ENCODE measurements around the gene ZFAND3. TPM values are rescaled to one million over a fixed set of nuclear protein-coding genes. Genes with fewer than 3 reads are reported as not detected.

ZFAND3 gene
- total and polyA plus RNA-seq, 10 of the 15 experiments (the other 5 are each of a cell fraction or from before 2014, with no cell fraction given), result 0.90 to 34.4 (median 16.3) TPM

DNA sequence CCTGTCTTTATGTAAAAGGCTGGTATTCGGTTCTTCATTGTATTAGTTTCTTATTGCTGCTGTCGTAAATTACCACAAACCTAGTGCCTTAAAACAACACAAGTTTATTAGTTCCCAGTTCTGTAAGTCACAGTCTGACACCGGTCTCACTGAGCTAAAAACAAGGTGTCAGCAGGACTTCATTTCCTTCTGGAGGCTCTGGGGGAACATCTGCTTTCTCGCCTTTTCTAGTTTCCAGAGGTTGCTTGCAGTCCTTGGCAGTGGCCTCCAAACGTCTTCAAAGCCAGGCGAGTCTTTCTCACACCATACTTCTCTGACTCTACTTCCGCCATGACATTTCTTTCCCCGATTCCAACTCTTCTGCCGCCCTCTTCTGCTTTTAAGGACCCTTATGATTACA lies 43.0 kb upstream of the ZFAND3 start:
- H3K27me3 ChIP-seq (replicated peaks in 1 of 2; ENCODE audit: control insufficient read depth in 2 of 2, insufficient read depth in 2 of 2, low read length in 1 of 2), result no peaks in the 10 kb centered on the region
- DNase-seq (ENCODE audit: low read depth, low spot score), result no peak
- H3K4me1 ChIP-seq (ENCODE audit: control insufficient read depth, insufficient read depth, low read length), result peaks cover 29% of the 10 kb centered on the region
- ATAC-seq, result no peak
- 80% methylated on average over 9 of the region's 9 CpGs for WGBS (ENCODE audit: insufficient coverage, insufficient replicate concordance, low lambda C conversion rate, missing lambda C conversion rate)
- SMC1A ChIA-PET (ENCODE audit: uncharacterized antibody, unreplicated experiment), result interaction anchor here (0.6 to 2.7 kb wide), 4 partner anchors 10 to 165 kb away, joined by 3 to 13 read pairs (median 4); no protein-coding TSS in a partner anchor
- no peak overlapping the region for H3K27ac ChIP-seq (ENCODE audit: control insufficient read depth, insufficient read depth)
- no peak for TF ChIP-seq E4F1 (IDR thresholded peaks at IDR 0.05; ENCODE audit: borderline replicate concordance, partially characterized antibody)
- TF ChIP-seq, protein P1, sequence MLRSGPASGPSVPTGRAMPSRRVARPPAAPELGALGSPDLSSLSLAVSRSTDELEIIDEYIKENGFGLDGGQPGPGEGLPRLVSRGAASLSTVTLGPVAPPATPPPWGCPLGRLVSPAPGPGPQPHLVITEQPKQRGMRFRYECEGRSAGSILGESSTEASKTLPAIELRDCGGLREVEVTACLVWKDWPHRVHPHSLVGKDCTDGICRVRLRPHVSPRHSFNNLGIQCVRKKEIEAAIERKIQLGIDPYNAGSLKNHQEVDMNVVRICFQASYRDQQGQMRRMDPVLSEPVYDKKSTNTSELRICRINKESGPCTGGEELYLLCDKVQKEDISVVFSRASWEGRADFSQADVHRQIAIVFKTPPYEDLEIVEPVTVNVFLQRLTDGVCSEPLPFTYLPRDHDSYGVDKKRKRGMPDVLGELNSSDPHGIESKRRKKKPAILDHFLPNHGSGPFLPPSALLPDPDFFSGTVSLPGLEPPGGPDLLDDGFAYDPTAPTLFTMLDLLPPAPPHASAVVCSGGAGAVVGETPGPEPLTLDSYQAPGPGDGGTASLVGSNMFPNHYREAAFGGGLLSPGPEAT (IDR thresholded peaks at IDR 0.05; ENCODE audit: low read depth), result no peak
- no peak for TF ChIP-seq POLR2AphosphoS5 (IDR thresholded peaks at IDR 0.05; ENCODE audit: low read length)
- TF ChIP-seq, protein P2, sequence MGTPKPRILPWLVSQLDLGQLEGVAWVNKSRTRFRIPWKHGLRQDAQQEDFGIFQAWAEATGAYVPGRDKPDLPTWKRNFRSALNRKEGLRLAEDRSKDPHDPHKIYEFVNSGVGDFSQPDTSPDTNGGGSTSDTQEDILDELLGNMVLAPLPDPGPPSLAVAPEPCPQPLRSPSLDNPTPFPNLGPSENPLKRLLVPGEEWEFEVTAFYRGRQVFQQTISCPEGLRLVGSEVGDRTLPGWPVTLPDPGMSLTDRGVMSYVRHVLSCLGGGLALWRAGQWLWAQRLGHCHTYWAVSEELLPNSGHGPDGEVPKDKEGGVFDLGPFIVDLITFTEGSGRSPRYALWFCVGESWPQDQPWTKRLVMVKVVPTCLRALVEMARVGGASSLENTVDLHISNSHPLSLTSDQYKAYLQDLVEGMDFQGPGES (IDR thresholded peaks at IDR 0.05), result no peak
- no peak for TF ChIP-seq ZBED1 (IDR thresholded peaks at IDR 0.05; ENCODE audit: borderline replicate concordance)
- TF ChIP-seq HDAC2 (IDR thresholded peaks at IDR 0.05), result no peak
- TF ChIP-seq TARDBP (IDR thresholded peaks at IDR 0.05; ENCODE audit: borderline replicate concordance), result no peak
- no peak for TF ChIP-seq ZNF384 (IDR thresholded peaks at IDR 0.05; ENCODE audit: borderline replicate concordance, low read depth, low read length)
- TF ChIP-seq, protein P3, sequence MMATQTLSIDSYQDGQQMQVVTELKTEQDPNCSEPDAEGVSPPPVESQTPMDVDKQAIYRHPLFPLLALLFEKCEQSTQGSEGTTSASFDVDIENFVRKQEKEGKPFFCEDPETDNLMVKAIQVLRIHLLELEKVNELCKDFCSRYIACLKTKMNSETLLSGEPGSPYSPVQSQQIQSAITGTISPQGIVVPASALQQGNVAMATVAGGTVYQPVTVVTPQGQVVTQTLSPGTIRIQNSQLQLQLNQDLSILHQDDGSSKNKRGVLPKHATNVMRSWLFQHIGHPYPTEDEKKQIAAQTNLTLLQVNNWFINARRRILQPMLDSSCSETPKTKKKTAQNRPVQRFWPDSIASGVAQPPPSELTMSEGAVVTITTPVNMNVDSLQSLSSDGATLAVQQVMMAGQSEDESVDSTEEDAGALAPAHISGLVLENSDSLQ (IDR thresholded peaks at IDR 0.05), result no peak
- no peak for TF ChIP-seq EZH2 (IDR thresholded peaks at IDR 0.05; ENCODE audit: borderline replicate concordance, control insufficient read depth, low read depth, low read length)
- no peak for TF ChIP-seq SPI1 (IDR thresholded peaks at IDR 0.05; ENCODE audit: borderline replicate concordance, insufficient read depth, low read depth, low read length)
- TF ChIP-seq HDGF (IDR thresholded peaks at IDR 0.05), result no peak
- TF ChIP-seq FOS (IDR thresholded peaks at IDR 0.05; ENCODE audit: borderline replicate concordance, extremely low read depth, insufficient read length), result no peak
- no peak for TF ChIP-seq SRF (IDR thresholded peaks at IDR 0.05; ENCODE audit: low read depth in 2 of 2, low read length in 2 of 2)
- no peak overlapping the region for H3K9ac ChIP-seq (ENCODE audit: control insufficient read depth, insufficient read depth, low read length)
- no peak overlapping the region for H2AFZ ChIP-seq (ENCODE audit: control insufficient read depth, low read depth, low read length)
- intact Hi-C loops (cut with micrococcal nuclease; ENCODE audit: unreplicated experiment), result no loop called here
- H3K4me2 ChIP-seq (ENCODE audit: control insufficient read depth, insufficient read depth), result no peak overlapping the region
- H3K4me3 ChIP-seq, result no peak overlapping the region
- RAD21 ChIA-PET (ENCODE audit: unreplicated experiment), result interaction anchor here (1.9 kb wide), 1 partner anchor 72 kb away, joined by 6 read pairs; no protein-coding TSS in a partner anchor
- H3K79me2 ChIP-seq (ENCODE audit: control insufficient read depth, insufficient read depth, low read length), result no peaks in the 10 kb centered on the region
- BruUV-seq (replicated peaks), result no TSS peak
- no peaks in the 10 kb centered on the region for H3K36me3 ChIP-seq (ENCODE audit: control insufficient read depth in 2 of 2, insufficient read depth in 2 of 2, low read length in 1 of 2)
- in situ Hi-C loops (cut with MboI), result no loop called here
- no peaks in the 10 kb centered on the region; the same call in 2 of the 3 replicates for H3K9me3 ChIP-seq (replicated peaks; ENCODE audit: control insufficient read depth, insufficient read depth, low read length)
- POLR2A ChIA-PET, result interaction anchor here (1.1 kb wide), 1 partner anchor 14 kb away, joined by 3 read pairs; no protein-coding TSS in a partner anchor
- CTCF ChIA-PET, result interaction anchor here (0.9 to 1.5 kb wide), 3 partner anchors 15 to 83 kb away, joined by 3 to 5 read pairs (median 4); no protein-coding TSS in a partner anchor
- no peaks in the 10 kb centered on the region for H4K20me1 ChIP-seq (ENCODE audit: control insufficient read depth, insufficient read depth)
- no peak for FAIRE-seq
